HepG2 (cell line): ENCODE data around the gene ITGB7. TPM values are rescaled to one million over a fixed set of nuclear protein-coding genes. Genes with fewer than 3 reads are reported as not detected.

ENCODE experiments used
- HMGXB4 ChIP-seq, 2 experiments: sonication (generic) in 1 of 2; formaldehyde crosslinking in 1 of 2; IDR thresholded peaks; 2 replicates each; pipeline versions ENCODE4 v1.4.0 to v1.6.1; 2018 to 2020; ENCODE audit warnings: missing genetic modification reagents in 2 of 2, borderline replicate concordance in 1 of 2, low read depth in 1 of 2, mild to moderate bottlenecking in 1 of 2, missing biosample characterization in 1 of 2
- KLF11 ChIP-seq: IDR thresholded peaks from 2 replicates; pipeline ENCODE4 v1.6.1; 2016; ENCODE audit warnings: missing compliant biosample characterization
- MTF1 ChIP-seq: sonication (generic); formaldehyde crosslinking; IDR thresholded peaks from 2 replicates; pipeline ENCODE4 v1.5.0; 2020; ENCODE audit warnings: missing genetic modification reagents
- NFKB2 ChIP-seq: sonication (generic); formaldehyde crosslinking; IDR thresholded peaks from 2 replicates; pipeline ENCODE4 v1.4.0; 2020; ENCODE audit warnings: missing genetic modification reagents, borderline replicate concordance
- NONO ChIP-seq, 2 experiments: fragments of 450-650 bp in 1 of 2; sonication (generic) in 1 of 2; formaldehyde crosslinking in 1 of 2; IDR thresholded peaks in 1 of 2; conservative IDR thresholded peaks in 1 of 2; 2 replicates each; pipeline versions ENCODE4 v1.6.1 to v1.8.0; 2017 to 2022; ENCODE audit warnings: mild to moderate bottlenecking in 1 of 2, missing genetic modification reagents in 1 of 2, moderate library complexity in 1 of 2
- PBX3 ChIP-seq: sonication (generic); formaldehyde crosslinking; IDR thresholded peaks from 2 replicates; pipeline ENCODE4 v1.8.1; 2023; ENCODE audit warnings: missing genetic modification reagents, inconsistent platforms, borderline replicate concordance
- THAP8 ChIP-seq: sonication (generic); formaldehyde crosslinking; IDR thresholded peaks from 2 replicates; pipeline ENCODE4 v1.5.1; 2020; ENCODE audit warnings: missing genetic modification reagents, mild to moderate bottlenecking, borderline replicate concordance
- ZBTB26 ChIP-seq: IDR thresholded peaks from 2 replicates; pipeline ENCODE4 v1.6.1; 2016; ENCODE audit warnings: missing compliant biosample characterization, missing genetic modification reagents, borderline replicate concordance
- ZSCAN12 ChIP-seq: sonication (generic); formaldehyde crosslinking; IDR thresholded peaks from 2 replicates; pipeline ENCODE4 v1.9.0; 2021; ENCODE audit warnings: mild to moderate bottlenecking, missing genetic modification reagents
- polyA plus RNA-seq, 8 experiments: library from polyadenylated mRNA; depleted of rRNA in 3 of 8; stranded (reverse) in 7 of 8; unstranded in 1 of 8; fragments of >200 nt; fragmentation: Illumina TruSeq in 4 of 8; extraction: Trizol in 4 of 8; gene quantifications; 2 replicates each; pipeline versions ENCODE4 v1.2.1 to v1.2.3, GENCODE V29; 2011 to 2016; ENCODE audit warnings: low read depth in 4 of 8, missing spikeins in 1 of 8, mixed read lengths in 1 of 8; ENCODE audit not compliant: insufficient read depth in 1 of 8
- total RNA-seq, 5 experiments: library from RNA; depleted of rRNA; stranded (reverse); fragments of >200 nt; fragmentation: Illumina TruSeq; extraction: Trizol; gene quantifications; 2 replicates each; pipeline ENCODE4 v1.2.3, GENCODE V29; 2016; ENCODE audit warnings: low read depth in 1 of 5
- TF ChIP-seq, protein P1 (sequence below): IDR thresholded peaks from 2 replicates; pipeline ENCODE4 v1.6.1; 2016; ENCODE audit warnings: mild to moderate bottlenecking
- TF ChIP-seq, protein P2 (sequence below): IDR thresholded peaks from 2 replicates; pipeline ENCODE4 v1.6.1; 2018; ENCODE audit warnings: missing genetic modification reagents, mild to moderate bottlenecking, missing compliant biosample characterization
- TF ChIP-seq, protein P3 (sequence below): sonication (generic); formaldehyde crosslinking; IDR thresholded peaks from 2 replicates; pipeline ENCODE4 v1.9.0; 2021; ENCODE audit warnings: mild to moderate bottlenecking, missing genetic modification reagents

ITGB7 gene
- total and polyA plus RNA-seq, 2 of the 13 experiments (the other 11 are each of a cell fraction or from before 2014, with no cell fraction given): 0.16 to 0.18 TPM

- TF ChIP-seq HMGXB4 (CRISPR knock-in tag; IDR thresholded peaks at IDR 0.05; ENCODE audit: borderline replicate concordance in 1 of 2, low read depth in 1 of 2) (no peak), KLF11 (CRISPR knock-in tag) (no peak), MTF1 (CRISPR knock-in tag) (no peak), PBX3 (no peak), ZSCAN12 (CRISPR knock-in tag) (no peak), NFKB2 (CRISPR knock-in tag) (no peak), THAP8 (CRISPR knock-in tag) (no peak), NONO (IDR thresholded peaks at IDR 0.05) (no peak), NONO (CRISPR knock-in tag; conservative IDR thresholded peaks at IDR 0.05) (no peak), ZBTB26 (CRISPR knock-in tag) (no peak)
- TF ChIP-seq, protein P1, sequence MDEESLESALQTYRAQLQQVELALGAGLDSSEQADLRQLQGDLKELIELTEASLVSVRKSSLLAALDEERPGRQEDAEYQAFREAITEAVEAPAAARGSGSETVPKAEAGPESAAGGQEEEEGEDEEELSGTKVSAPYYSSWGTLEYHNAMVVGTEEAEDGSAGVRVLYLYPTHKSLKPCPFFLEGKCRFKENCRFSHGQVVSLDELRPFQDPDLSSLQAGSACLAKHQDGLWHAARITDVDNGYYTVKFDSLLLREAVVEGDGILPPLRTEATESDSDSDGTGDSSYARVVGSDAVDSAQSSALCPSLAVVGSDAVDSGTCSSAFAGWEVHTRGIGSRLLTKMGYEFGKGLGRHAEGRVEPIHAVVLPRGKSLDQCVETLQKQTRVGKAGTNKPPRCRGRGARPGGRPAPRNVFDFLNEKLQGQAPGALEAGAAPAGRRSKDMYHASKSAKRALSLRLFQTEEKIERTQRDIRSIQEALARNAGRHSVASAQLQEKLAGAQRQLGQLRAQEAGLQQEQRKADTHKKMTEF (CRISPR knock-in tag): no peak
- TF ChIP-seq, protein P2, sequence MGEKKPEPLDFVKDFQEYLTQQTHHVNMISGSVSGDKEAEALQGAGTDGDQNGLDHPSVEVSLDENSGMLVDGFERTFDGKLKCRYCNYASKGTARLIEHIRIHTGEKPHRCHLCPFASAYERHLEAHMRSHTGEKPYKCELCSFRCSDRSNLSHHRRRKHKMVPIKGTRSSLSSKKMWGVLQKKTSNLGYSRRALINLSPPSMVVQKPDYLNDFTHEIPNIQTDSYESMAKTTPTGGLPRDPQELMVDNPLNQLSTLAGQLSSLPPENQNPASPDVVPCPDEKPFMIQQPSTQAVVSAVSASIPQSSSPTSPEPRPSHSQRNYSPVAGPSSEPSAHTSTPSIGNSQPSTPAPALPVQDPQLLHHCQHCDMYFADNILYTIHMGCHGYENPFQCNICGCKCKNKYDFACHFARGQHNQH (CRISPR knock-in tag): no peak
- TF ChIP-seq, protein P3, sequence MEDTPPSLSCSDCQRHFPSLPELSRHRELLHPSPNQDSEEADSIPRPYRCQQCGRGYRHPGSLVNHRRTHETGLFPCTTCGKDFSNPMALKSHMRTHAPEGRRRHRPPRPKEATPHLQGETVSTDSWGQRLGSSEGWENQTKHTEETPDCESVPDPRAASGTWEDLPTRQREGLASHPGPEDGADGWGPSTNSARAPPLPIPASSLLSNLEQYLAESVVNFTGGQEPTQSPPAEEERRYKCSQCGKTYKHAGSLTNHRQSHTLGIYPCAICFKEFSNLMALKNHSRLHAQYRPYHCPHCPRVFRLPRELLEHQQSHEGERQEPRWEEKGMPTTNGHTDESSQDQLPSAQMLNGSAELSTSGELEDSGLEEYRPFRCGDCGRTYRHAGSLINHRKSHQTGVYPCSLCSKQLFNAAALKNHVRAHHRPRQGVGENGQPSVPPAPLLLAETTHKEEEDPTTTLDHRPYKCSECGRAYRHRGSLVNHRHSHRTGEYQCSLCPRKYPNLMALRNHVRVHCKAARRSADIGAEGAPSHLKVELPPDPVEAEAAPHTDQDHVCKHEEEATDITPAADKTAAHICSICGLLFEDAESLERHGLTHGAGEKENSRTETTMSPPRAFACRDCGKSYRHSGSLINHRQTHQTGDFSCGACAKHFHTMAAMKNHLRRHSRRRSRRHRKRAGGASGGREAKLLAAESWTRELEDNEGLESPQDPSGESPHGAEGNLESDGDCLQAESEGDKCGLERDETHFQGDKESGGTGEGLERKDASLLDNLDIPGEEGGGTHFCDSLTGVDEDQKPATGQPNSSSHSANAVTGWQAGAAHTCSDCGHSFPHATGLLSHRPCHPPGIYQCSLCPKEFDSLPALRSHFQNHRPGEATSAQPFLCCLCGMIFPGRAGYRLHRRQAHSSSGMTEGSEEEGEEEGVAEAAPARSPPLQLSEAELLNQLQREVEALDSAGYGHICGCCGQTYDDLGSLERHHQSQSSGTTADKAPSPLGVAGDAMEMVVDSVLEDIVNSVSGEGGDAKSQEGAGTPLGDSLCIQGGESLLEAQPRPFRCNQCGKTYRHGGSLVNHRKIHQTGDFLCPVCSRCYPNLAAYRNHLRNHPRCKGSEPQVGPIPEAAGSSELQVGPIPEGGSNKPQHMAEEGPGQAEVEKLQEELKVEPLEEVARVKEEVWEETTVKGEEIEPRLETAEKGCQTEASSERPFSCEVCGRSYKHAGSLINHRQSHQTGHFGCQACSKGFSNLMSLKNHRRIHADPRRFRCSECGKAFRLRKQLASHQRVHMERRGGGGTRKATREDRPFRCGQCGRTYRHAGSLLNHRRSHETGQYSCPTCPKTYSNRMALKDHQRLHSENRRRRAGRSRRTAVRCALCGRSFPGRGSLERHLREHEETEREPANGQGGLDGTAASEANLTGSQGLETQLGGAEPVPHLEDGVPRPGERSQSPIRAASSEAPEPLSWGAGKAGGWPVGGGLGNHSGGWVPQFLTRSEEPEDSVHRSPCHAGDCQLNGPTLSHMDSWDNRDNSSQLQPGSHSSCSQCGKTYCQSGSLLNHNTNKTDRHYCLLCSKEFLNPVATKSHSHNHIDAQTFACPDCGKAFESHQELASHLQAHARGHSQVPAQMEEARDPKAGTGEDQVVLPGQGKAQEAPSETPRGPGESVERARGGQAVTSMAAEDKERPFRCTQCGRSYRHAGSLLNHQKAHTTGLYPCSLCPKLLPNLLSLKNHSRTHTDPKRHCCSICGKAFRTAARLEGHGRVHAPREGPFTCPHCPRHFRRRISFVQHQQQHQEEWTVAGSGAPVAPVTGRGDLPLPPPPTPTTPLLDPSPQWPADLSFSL: no peak
Measured at GRCh38 chr12:53225635-53226424, 18.8 kb upstream of the ITGB7 start (continued).
